ENCODE data around the gene GOLGA1. TPM values are rescaled to one million over a fixed set of nuclear protein-coding genes. Genes with fewer than 3 reads are reported as not detected.

The GOLGA1 gene
- total RNA-seq, 1 donor from 2014 or later, result 10.2 TPM

- no peak for FAIRE-seq
- H3K4me1 ChIP-seq (ENCODE audit: insufficient read depth, low read length), result no peaks in the 10 kb centered on the region
- H3K27ac ChIP-seq (ENCODE audit: low read depth, low read length), result no peak overlapping the region
- no peaks in the 10 kb centered on the region for H3K79me2 ChIP-seq (ENCODE audit: insufficient read depth, low read length)
- Mint-ChIP-seq H3K4me3 (ENCODE audit: unreplicated experiment) (no peak overlapping the region), H3K4me1 (ENCODE audit: low read depth, unreplicated experiment) (no peaks in the 10 kb centered on the region), H3K36me3 (ENCODE audit: low read depth, unreplicated experiment) (no peaks in the 10 kb centered on the region), H3K27ac (ENCODE audit: unreplicated experiment) (no peak overlapping the region), H3K9me3 (ENCODE audit: unreplicated experiment) (no peaks in the 10 kb centered on the region), H3K27me3 (ENCODE audit: low read depth, unreplicated experiment) (no peaks in the 10 kb centered on the region)
- no peaks in the 10 kb centered on the region for H3K9me3 ChIP-seq (ENCODE audit: insufficient read depth, low read depth, low read length)
- DNase-seq (ENCODE audit: low read depth), result no peak
- no peak overlapping the region for H3K9ac ChIP-seq (ENCODE audit: low read length)
- no peaks in the 10 kb centered on the region for H4K20me1 ChIP-seq (ENCODE audit: insufficient read depth, low read length)
- H3K4me2 ChIP-seq (ENCODE audit: low read length), result no peak overlapping the region
- no peak overlapping the region for H2AFZ ChIP-seq (ENCODE audit: low read depth, low read length)
- no peak overlapping the region for H3K4me3 ChIP-seq (ENCODE audit: insufficient read depth, low read depth, low read length)
- H3K27me3 ChIP-seq (ENCODE audit: insufficient read depth, low read length), result no peaks in the 10 kb centered on the region
- H3K36me3 ChIP-seq (ENCODE audit: insufficient read depth, low read length), result no peaks in the 10 kb centered on the region
- no peak for TF ChIP-seq CTCF (IDR thresholded peaks at IDR 0.05; ENCODE audit: insufficient read depth, low read depth, low read length)
- no peak for TF ChIP-seq EZH2 (IDR thresholded peaks at IDR 0.05; ENCODE audit: insufficient read depth, low read length)
These were observed 7.0 kb upstream of the GOLGA1 start for GRCh38 chr9:124947727-124948391.

- H3K36me3 Mint-ChIP-seq (ENCODE audit: low read depth, unreplicated experiment), result no peaks in the 10 kb centered on the region
- Histone ChIP-seq H4K20me1 (ENCODE audit: insufficient read depth, low read length) (no peaks in the 10 kb centered on the region), H3K79me2 (ENCODE audit: insufficient read depth, low read length) (peaks cover 6% of the 10 kb centered on the region), H3K27ac (ENCODE audit: low read depth, low read length) (no peak overlapping the region), H2AFZ (ENCODE audit: low read depth, low read length) (no peak overlapping the region), H3K4me2 (ENCODE audit: low read length) (no peak overlapping the region), H3K4me3 (ENCODE audit: insufficient read depth, low read depth, low read length) (no peak overlapping the region), H3K27me3 (ENCODE audit: insufficient read depth, low read length) (no peaks in the 10 kb centered on the region), H3K36me3 (ENCODE audit: insufficient read depth, low read length) (no peaks in the 10 kb centered on the region), H3K9me3 (ENCODE audit: insufficient read depth, low read depth, low read length) (no peaks in the 10 kb centered on the region), H3K9ac (ENCODE audit: low read length) (no peak overlapping the region), H3K4me1 (ENCODE audit: insufficient read depth, low read length) (peaks cover 8% of the 10 kb centered on the region)
- TF ChIP-seq EZH2 (IDR thresholded peaks at IDR 0.05; ENCODE audit: insufficient read depth, low read length) (no peak), CTCF (IDR thresholded peaks at IDR 0.05; ENCODE audit: insufficient read depth, low read depth, low read length) (no peak)
- H3K4me1 Mint-ChIP-seq (ENCODE audit: low read depth, unreplicated experiment), result peaks cover 5% of the 10 kb centered on the region
- FAIRE-seq (no peak), DNase-seq (ENCODE audit: low read depth) (no peak)
- H3K27me3 Mint-ChIP-seq (ENCODE audit: low read depth, unreplicated experiment), result no peaks in the 10 kb centered on the region
- H3K9me3 Mint-ChIP-seq (ENCODE audit: unreplicated experiment), result no peaks in the 10 kb centered on the region
- H3K4me3 Mint-ChIP-seq (ENCODE audit: unreplicated experiment), result no peak overlapping the region
- H3K27ac Mint-ChIP-seq (ENCODE audit: unreplicated experiment), result no peak overlapping the region
These were observed 5.3 kb upstream of the GOLGA1 start for GRCh38 chr9:124946167-124946566.
